22Rv1 (cell line): Measurements from ENCODE around the gene CSNK1D.

Source experiments
- H3K27ac ChIP-seq: fragments of 450-650 bp; 2 replicates; pipeline ENCODE4 v1.5.1; 2017
- CTCF ChIP-seq: fragments of 450-650 bp; IDR thresholded peaks from 2 replicates; pipeline ENCODE4 v1.5.1; 2017; ENCODE audit warnings: mild to moderate bottlenecking
- ZFX ChIP-seq: fragments of 450-650 bp; IDR thresholded peaks from 2 replicates; pipeline ENCODE4 v1.6.1; 2017; ENCODE audit warnings: antibody characterized with exemption, borderline replicate concordance

CSNK1D gene

DNA sequence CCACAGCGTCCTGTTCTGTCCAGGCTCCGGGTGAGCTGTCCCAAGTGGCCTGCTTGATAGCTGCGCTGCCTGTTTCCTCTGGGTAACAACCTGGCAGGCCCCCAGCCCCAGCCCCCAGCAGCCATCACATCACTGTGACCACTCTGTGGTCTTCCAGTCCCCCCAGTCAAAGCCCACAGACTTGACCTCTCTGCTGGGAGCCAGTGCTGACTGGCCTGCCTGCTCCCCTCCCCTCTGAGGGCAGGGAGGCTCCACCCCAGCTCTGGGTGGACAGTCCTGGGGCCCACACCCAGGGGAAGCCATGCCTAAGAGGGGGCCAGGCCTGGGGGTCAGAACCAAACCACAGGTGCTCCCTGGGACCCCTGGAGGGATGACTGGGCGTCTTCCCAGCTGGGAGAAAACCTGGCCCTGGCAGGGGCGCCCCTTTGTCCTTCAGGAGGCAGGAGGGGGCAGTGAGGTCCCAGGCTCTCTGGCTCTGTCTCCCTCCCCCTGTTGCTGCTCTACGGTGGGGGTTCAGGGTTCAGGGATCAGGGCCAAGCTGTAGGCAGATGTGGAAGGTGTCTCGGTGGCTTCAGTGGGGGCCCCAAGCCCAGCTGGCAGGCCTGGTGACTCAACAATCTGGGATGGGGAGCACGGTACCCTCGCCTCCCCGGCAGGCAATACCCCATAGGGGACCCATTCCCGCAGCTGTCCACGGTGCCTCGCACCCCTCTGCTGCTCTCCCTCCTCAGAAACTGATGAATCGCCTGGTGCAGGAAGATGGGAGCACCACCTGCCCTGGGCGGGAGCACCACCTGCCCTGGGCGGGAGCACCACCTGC, 46.5 kb downstream of the CSNK1D start:
- TF ChIP-seq CTCF: no peak
- TF ChIP-seq ZFX: no peak
- no peak overlapping the region for H3K27ac ChIP-seq

- H3K27ac ChIP-seq: no peak overlapping the region
These were observed 47.2 kb downstream of the CSNK1D start for GRCh38 chr17:82226146-82226808.

GRCh38 chr17:82225368-82226029, 48.0 kb downstream of the CSNK1D start:
- H3K27ac ChIP-seq: no peak overlapping the region
- TF ChIP-seq CTCF (no peak), ZFX (no peak)

More at GRCh38 chr17:82226146-82226808, 47.2 kb downstream of the CSNK1D start:
- TF ChIP-seq ZFX (no peak), CTCF (no peak)

- H3K27ac ChIP-seq: no peak overlapping the region
- TF ChIP-seq CTCF: no peak
- no peak for TF ChIP-seq ZFX
These were observed 48.8 kb downstream of the CSNK1D start for GRCh38 chr17:82224666-82225065.

- H3K27ac ChIP-seq: no peak overlapping the region
- TF ChIP-seq CTCF (no peak), ZFX (no peak)
These were observed 50.0 kb downstream of the CSNK1D start for GRCh38 chr17:82223517-82223916.

GRCh38 chr17:82222816-82223215, 50.7 kb downstream of the CSNK1D start:
- TF ChIP-seq CTCF (no peak), ZFX (no peak)
- no peak overlapping the region for H3K27ac ChIP-seq
